B cell (primary cell): Measurements from ENCODE around the gene PRRG4. TPM values are rescaled to one million over a fixed set of nuclear protein-coding genes. Genes with fewer than 3 reads are reported as not detected.
A peak's percentile ranks its signal among the peaks of the same experiment; 100 is the strongest.
"Not testable (repeated sequence)": the region's sequence is repeated elsewhere in the genome, so short reads cannot be mapped to it uniquely, and the experiment has no call there.

Experiments used
- ATAC-seq: fragments of 200-7000 bp; cut with Tn5 transposase; one replicate; pipeline ENCODE4 v1.10.0; 2021; ENCODE audit warnings: low read depth, mild to moderate bottlenecking, moderate number of reproducible peaks, moderate library complexity
- CTCF ChIA-PET: fragments of 350-600 bp; sonication (Branson Sonifier 250); formaldehyde crosslinking; loops from one replicate; lab custom pipeline; 2021; ENCODE audit warnings: antibody characterized with exemption, inconsistent platforms; lab: Charles Lee
- POLR2A ChIA-PET: fragments of 350-600 bp; sonication (Branson Sonifier 250); formaldehyde crosslinking; loops from one replicate; lab custom pipeline; 2021; ENCODE audit warnings: antibody characterized with exemption; lab: Charles Lee
- DNase-seq: peaks from one replicate; pipeline ENCODE4 v3.0.0; 2013
- H2AFZ ChIP-seq: 2 replicates; pipeline ENCODE4 v1.6.1; 2012; ENCODE audit warnings: mild to moderate bottlenecking, low read depth, low read length; ENCODE audit not compliant: insufficient read depth, poor library complexity, severe bottlenecking
- H3K27ac ChIP-seq, 2 donors: 1 replicate in 1 of 2; 2 replicates in 1 of 2; pipeline ENCODE4 v1.5.1; 2012 to 2013; ENCODE audit warnings: low read length in 2 of 2, mild to moderate bottlenecking in 2 of 2, moderate library complexity in 1 of 2
- H3K27me3 ChIP-seq, 4 experiments: fragments of 200-600 bp in 1 of 4; sonication (generic) in 1 of 4; replicated peaks in 1 of 4; 1 replicate in 2 of 4; 2 replicates in 2 of 4; pipeline versions ENCODE4 v1.6.1 to v1.7.0; 2013 to 2016; ENCODE audit warnings: low read length in 3 of 4, mild to moderate bottlenecking in 2 of 4, mixed read lengths in 1 of 4, moderate library complexity in 1 of 4; ENCODE audit not compliant: insufficient read depth in 4 of 4, control insufficient read depth in 3 of 4; ENCODE audit errors: control extremely low read depth in 1 of 4
- H3K36me3 ChIP-seq, 2 experiments: replicated peaks in 1 of 2; 1 replicate in 1 of 2; 2 replicates in 1 of 2; pipeline versions ENCODE4 v1.6.1 to v1.7.1; 2013; ENCODE audit warnings: low read length in 1 of 2; ENCODE audit not compliant: insufficient read depth in 2 of 2, control insufficient read depth in 1 of 2; ENCODE audit errors: control extremely low read depth in 1 of 2, extremely low read depth in 1 of 2
- H3K4me1 ChIP-seq, 2 donors: fragments of 200-600 bp in 1 of 2; sonication (generic) in 1 of 2; 1 replicate in 1 of 2; 2 replicates in 1 of 2; pipeline versions ENCODE4 v1.5.1 to v1.6.1; 2013 to 2017; ENCODE audit warnings: low read length in 2 of 2; ENCODE audit not compliant: control insufficient read depth in 2 of 2, insufficient read depth in 2 of 2
- H3K4me2 ChIP-seq: replicated peaks from 2 replicates; pipeline ENCODE3; 2012; ENCODE audit warnings: mild to moderate bottlenecking, low read depth, low read length; ENCODE audit not compliant: poor library complexity, severe bottlenecking
- H3K4me3 ChIP-seq, 5 experiments: fragments of 200-600 bp in 1 of 5; sonication (generic) in 1 of 5; 1 replicate in 3 of 5; 2 replicates in 2 of 5; pipeline versions ENCODE4 v1.5.1 to v1.7.0; 2011 to 2016; ENCODE audit warnings: low read length in 4 of 5, mild to moderate bottlenecking in 4 of 5, low read depth in 2 of 5, control low read depth in 1 of 5, moderate library complexity in 1 of 5; ENCODE audit not compliant: insufficient read depth in 1 of 5; ENCODE audit errors: control extremely low read depth in 1 of 5, extremely low read depth in 1 of 5
- H3K79me2 ChIP-seq: fragments of 200-600 bp; sonication (generic); one replicate; pipeline ENCODE4 v1.6.0; 2016; ENCODE audit warnings: low read length; ENCODE audit not compliant: control insufficient read depth, insufficient read depth
- H3K9ac ChIP-seq: fragments of 200-600 bp; sonication (generic); 2 replicates; pipeline ENCODE4 v1.6.1; 2017; ENCODE audit warnings: mild to moderate bottlenecking, low read length, moderate library complexity
- H3K9me3 ChIP-seq, 3 donors: one replicate each; pipeline versions ENCODE4 v1.6.1 to v1.7.1; 2013; ENCODE audit warnings: low read length in 2 of 3; ENCODE audit not compliant: control insufficient read depth in 2 of 3, insufficient read depth in 1 of 3; ENCODE audit errors: control extremely low read depth in 1 of 3
- H4K20me1 ChIP-seq: 2 replicates; pipeline ENCODE4 v1.6.0; 2012; ENCODE audit warnings: mild to moderate bottlenecking, low read length; ENCODE audit not compliant: insufficient read depth, control insufficient read depth, poor library complexity, severe bottlenecking
- H3K27ac Mint-ChIP-seq: one replicate; pipeline ENCODE4 v1.8.0; 2021; ENCODE audit warnings: mixed read lengths
- H3K27me3 Mint-ChIP-seq: one replicate; pipeline ENCODE4 v1.8.0; 2021; ENCODE audit warnings: mixed read lengths
- H3K4me1 Mint-ChIP-seq: one replicate; pipeline ENCODE4 v1.8.0; 2021; ENCODE audit warnings: mixed read lengths
- H3K4me3 Mint-ChIP-seq: one replicate; pipeline ENCODE4 v1.8.0; 2021; ENCODE audit warnings: mixed read lengths
- H3K9me3 Mint-ChIP-seq: one replicate; pipeline ENCODE4 v1.8.0; 2022; ENCODE audit warnings: mixed read lengths; ENCODE audit not compliant: insufficient read depth
- EZH2 ChIP-seq: IDR thresholded peaks from 2 replicates; pipeline ENCODE4 v1.6.1; 2012; ENCODE audit warnings: borderline replicate concordance, low read depth, mild to moderate bottlenecking, moderate library complexity, low read length; ENCODE audit not compliant: insufficient read depth, poor library complexity, severe bottlenecking
- WGBS: methylation state at CpG from one replicate; pipeline ENCODE4 v1.1.5; 2013; ENCODE audit warnings: missing lambda C conversion rate; ENCODE audit not compliant: insufficient coverage; 5-methylcytosine and 5-hydroxymethylcytosine counted together
- intact Hi-C: fragments of 100-400 bp; cut with micrococcal nuclease; formaldehyde crosslinking; loops from one replicate; pipeline ENCODE4 v1.10.0; 2022
- polyA minus RNA-seq: library from RNA; depleted of rRNA, polyadenylated mRNA; stranded (reverse); fragments of >200 nt; gene quantifications from 2 replicates; pipeline ENCODE4 v1.2.3, GENCODE V29; 2012
- polyA plus RNA-seq: library from polyadenylated mRNA; depleted of rRNA; stranded (reverse); fragments of >200 nt; gene quantifications from 2 replicates; pipeline ENCODE4 v1.2.3, GENCODE V29; 2012
- total RNA-seq, 2 donors: library from RNA; stranded (reverse); fragments of 120-200 nt in 1 of 2; gene quantifications; 1 replicate in 1 of 2; 2 replicates in 1 of 2; pipeline versions ENCODE4 v1.2.3 to v1.2.4, GENCODE V29; 2013 to 2022
- TF ChIP-seq, protein P1 (sequence below): fragments of 200-600 bp; IDR thresholded peaks from one replicate; pipeline ENCODE4 v1.8.0; 2022; ENCODE audit warnings: antibody characterized with exemption, mild to moderate bottlenecking

Gene PRRG4
- total RNA-seq (0.07 TPM in 1 of 2 replicates, not detected in the other), polyA plus RNA-seq (0.04 TPM in 1 of 2 replicates, not detected in the other), polyA minus RNA-seq (0.07 TPM in 1 of 2 replicates, not detected in the other)
- total RNA-seq (2013): 0.07 TPM

DNA sequence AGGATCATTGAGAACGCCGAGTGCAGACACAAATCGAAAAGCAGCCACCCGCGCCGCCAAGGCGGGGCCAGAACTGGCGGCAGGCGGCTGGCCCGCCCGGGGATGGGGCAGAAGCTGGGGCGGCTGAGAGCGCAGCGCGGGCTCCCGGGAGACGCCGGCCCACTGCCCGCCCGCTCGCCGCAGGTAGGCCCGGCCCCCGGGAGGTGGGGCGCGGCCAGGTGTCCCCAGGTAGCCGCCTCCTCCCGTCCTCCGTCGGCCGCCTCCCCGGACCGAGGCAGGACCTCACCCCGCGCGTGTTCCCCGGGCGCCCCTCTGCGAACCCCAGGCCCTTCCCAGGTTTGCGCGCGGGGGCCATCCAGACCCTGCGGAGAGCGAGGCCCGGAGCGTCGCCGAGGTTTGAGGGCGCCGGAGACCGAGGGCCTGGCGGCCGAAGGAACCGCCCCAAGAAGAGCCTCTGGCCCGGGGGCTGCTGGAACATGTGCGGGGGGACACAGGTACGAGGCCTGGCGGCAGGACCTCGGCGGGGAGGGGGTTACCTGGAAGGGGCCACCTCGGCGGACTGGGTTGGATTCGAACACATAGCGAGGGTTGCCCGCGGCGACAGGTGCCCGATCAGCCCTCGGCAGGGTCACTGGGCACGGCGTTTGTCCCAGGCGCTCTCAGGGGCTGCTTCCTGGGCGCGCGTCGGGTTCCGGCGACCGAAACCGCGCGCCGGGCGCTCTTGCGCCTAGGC lies at the start of gene PRRG4:
Gene PRRG4 (plus strand): TSS at position 248 of the 733 bp plus-strand sequence. CDS start 603 bp downstream, outside the sequence.
- peaks cover 15% of the 10 kb centered on the region for H3K27me3 Mint-ChIP-seq
- peak within 1 kb of the TSS; percentile 71 for H2AFZ ChIP-seq
- H3K9ac ChIP-seq: peak within 1 kb of the TSS; percentile 70
- no peaks in the 10 kb centered on the region for H4K20me1 ChIP-seq
- H3K27ac Mint-ChIP-seq: peak within 1 kb of the TSS; percentile 61
- DNase-seq (peak; percentile 48), ATAC-seq (peak; percentile 68)
- CTCF ChIA-PET: no interaction called here
- peaks cover 11 to 14% of the 10 kb centered on the region in 2 donors for H3K4me1 ChIP-seq
- no peaks in the 10 kb centered on the region for H3K9me3 ChIP-seq
- H3K27ac ChIP-seq: no peak within 1 kb of the TSS
- peak within 1 kb of the TSS; percentile 41 to 74 (median 55) for H3K4me3 ChIP-seq
- POLR2A ChIA-PET: no interaction called here
- H3K27me3 ChIP-seq: peaks cover 0 to 16% (median 4%) of the 10 kb centered on the region in 4 experiments
- no peaks in the 10 kb centered on the region for H3K9me3 Mint-ChIP-seq
- intact Hi-C loops: no loop called here
- H3K4me1 Mint-ChIP-seq: peaks cover 18% of the 10 kb centered on the region
- H3K4me2 ChIP-seq: peak within 1 kb of the TSS; percentile 86
- peak within 1 kb of the TSS; percentile 92 for H3K4me3 Mint-ChIP-seq
- WGBS: under 1% methylated on average over 85 of the region's 85 CpGs
- H3K79me2 ChIP-seq: no peaks in the 10 kb centered on the region
- TF ChIP-seq, protein P1, sequence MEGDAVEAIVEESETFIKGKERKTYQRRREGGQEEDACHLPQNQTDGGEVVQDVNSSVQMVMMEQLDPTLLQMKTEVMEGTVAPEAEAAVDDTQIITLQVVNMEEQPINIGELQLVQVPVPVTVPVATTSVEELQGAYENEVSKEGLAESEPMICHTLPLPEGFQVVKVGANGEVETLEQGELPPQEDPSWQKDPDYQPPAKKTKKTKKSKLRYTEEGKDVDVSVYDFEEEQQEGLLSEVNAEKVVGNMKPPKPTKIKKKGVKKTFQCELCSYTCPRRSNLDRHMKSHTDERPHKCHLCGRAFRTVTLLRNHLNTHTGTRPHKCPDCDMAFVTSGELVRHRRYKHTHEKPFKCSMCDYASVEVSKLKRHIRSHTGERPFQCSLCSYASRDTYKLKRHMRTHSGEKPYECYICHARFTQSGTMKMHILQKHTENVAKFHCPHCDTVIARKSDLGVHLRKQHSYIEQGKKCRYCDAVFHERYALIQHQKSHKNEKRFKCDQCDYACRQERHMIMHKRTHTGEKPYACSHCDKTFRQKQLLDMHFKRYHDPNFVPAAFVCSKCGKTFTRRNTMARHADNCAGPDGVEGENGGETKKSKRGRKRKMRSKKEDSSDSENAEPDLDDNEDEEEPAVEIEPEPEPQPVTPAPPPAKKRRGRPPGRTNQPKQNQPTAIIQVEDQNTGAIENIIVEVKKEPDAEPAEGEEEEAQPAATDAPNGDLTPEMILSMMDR: no peak
- no peak for TF ChIP-seq EZH2
- H3K36me3 ChIP-seq: no peaks in the 10 kb centered on the region

DNA sequence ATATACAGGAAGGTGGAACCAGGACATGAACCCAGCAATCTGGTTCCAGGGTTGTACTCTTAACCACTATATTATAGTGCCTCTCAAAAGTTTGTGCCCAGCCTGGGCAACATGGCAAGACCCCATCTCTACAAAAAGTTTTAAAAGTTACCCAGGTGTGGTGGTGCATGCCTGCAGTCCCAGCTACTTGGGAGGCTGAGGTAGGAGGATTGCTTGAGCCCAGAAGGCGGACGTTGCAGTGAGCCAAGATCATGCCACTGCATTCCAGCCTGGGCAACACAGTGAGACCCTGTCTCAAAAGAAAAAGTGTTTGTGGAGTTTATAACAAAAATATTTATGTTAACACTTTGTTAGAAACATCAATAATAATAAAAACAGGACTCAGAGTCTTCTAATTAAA lies 48.9 kb upstream of the PRRG4 start:
- H3K9me3 ChIP-seq, H3K27me3 ChIP-seq, H3K27ac Mint-ChIP-seq, H3K4me3 Mint-ChIP-seq, H3K27ac ChIP-seq, H3K9me3 Mint-ChIP-seq, DNase-seq, ATAC-seq, CTCF ChIA-PET, POLR2A ChIA-PET, intact Hi-C loops, H4K20me1 ChIP-seq, H3K4me3 ChIP-seq, H3K79me2 ChIP-seq, H3K4me2 ChIP-seq, H3K9ac ChIP-seq, H3K36me3 ChIP-seq, H2AFZ ChIP-seq, H3K27me3 Mint-ChIP-seq: not testable (repeated sequence)
- H3K4me1 ChIP-seq: peaks cover 12 to 17% of the 10 kb centered on the region in 2 donors
- 100% methylated on average over 2 of the region's 2 CpGs for WGBS
- peaks cover 22% of the 10 kb centered on the region for H3K4me1 Mint-ChIP-seq
